ENCODE measurements around the gene NCAM2.

NCAM2 gene

DNA sequence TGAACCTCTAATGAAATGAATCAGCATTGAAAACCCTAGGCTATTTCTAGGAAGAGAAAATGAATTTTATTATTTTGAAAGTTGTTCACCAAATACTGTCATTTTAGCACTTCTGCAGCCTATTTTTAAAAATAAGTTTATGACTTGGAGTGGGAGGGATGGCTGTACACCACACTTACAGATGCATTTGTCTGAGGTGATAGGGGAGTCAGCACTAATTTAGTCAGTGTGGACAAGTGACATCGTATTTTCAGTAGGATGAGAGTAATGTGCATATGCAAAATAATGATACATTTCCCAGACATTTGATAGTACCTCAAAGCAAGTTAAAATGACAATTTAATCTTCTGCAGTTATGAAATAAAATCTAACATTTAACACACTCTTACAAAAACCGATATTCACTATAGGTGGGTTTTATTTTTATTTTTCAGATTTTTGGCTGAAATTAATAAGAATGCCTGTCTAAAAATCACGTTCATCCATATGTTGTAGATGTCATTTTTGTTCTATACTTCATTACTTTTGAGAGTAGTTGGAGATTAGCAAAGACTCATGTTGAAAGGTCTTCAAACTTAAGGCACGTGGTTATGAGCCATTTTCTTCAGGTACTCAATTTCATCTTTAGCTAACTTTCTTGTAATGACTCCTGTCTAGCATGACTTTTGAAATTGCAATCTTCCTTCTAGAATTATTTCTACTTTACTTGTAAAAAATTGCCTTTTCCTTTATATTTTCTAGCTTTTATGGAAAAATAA, 186.7 kb downstream of the NCAM2 start:
- no peak for DNase-seq (ENCODE audit: low read depth)
- TF ChIP-seq, protein P1, sequence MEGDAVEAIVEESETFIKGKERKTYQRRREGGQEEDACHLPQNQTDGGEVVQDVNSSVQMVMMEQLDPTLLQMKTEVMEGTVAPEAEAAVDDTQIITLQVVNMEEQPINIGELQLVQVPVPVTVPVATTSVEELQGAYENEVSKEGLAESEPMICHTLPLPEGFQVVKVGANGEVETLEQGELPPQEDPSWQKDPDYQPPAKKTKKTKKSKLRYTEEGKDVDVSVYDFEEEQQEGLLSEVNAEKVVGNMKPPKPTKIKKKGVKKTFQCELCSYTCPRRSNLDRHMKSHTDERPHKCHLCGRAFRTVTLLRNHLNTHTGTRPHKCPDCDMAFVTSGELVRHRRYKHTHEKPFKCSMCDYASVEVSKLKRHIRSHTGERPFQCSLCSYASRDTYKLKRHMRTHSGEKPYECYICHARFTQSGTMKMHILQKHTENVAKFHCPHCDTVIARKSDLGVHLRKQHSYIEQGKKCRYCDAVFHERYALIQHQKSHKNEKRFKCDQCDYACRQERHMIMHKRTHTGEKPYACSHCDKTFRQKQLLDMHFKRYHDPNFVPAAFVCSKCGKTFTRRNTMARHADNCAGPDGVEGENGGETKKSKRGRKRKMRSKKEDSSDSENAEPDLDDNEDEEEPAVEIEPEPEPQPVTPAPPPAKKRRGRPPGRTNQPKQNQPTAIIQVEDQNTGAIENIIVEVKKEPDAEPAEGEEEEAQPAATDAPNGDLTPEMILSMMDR (IDR thresholded peaks at IDR 0.05; ENCODE audit: control insufficient read depth, extremely low read depth, insufficient read depth) = no peak
- H3K4me3 ChIP-seq (ENCODE audit: low read depth, low read length) = no peak overlapping the region

DNA sequence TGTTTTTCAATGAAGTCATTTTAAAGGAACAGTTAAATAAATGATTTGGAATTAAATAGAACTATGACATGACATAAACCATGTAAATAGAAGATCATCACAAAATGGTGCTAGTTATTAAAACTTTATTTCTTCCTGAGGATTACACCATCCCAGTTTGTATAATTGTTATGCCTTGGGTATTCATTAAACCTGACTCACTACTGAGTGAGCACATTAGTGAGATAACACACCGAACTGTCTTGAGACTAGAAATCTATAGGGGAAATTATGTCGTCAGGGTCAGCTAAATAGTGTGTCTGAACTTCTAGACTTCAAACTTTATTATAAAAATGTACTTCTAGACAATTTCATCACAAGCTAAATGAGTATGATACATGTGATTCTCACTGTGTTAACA, 189.4 kb downstream of the NCAM2 start:
- DNase-seq (ENCODE audit: low read depth) = no peak
- H3K4me3 ChIP-seq (ENCODE audit: low read depth, low read length) = no peak overlapping the region
- TF ChIP-seq, protein P1 (IDR thresholded peaks at IDR 0.05; ENCODE audit: control insufficient read depth, extremely low read depth, insufficient read depth) = no peak

DNA sequence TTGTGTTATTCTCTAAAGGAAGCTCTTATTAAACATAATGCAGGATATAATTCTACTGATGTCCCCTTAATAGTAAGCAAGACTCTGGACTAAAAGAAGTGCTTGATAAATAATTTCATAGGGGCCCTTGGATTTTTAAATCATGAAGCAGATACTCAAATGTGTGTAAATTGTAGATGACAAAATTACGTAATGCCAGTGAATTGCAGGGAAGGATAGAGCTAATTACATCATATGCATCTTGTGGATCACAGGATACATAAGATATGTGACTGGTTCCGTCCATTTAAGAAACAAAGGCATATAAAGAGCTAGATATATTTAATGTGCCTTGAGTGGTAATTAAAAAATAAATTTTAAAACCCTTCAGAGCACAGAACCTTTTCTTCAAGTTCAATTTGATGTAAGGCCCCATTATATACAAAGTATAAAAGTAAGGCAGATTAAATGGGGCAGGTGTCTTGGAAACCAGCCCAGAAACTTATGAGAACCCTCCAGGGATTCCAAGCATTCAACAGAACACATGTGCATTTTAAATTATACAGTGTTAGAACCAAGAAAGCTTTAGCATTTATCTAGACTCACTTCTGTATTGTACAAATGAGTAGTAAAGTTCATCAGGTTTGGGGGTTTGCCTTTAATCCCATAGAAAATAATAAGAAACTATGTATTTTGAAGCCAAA, 190.4 kb downstream of the NCAM2 start:
- TF ChIP-seq, protein P1 (IDR thresholded peaks at IDR 0.05; ENCODE audit: control insufficient read depth, extremely low read depth, insufficient read depth) = no peak
- H3K4me3 ChIP-seq (ENCODE audit: low read depth, low read length) = no peak overlapping the region
- no peak for DNase-seq (ENCODE audit: low read depth)

DNA sequence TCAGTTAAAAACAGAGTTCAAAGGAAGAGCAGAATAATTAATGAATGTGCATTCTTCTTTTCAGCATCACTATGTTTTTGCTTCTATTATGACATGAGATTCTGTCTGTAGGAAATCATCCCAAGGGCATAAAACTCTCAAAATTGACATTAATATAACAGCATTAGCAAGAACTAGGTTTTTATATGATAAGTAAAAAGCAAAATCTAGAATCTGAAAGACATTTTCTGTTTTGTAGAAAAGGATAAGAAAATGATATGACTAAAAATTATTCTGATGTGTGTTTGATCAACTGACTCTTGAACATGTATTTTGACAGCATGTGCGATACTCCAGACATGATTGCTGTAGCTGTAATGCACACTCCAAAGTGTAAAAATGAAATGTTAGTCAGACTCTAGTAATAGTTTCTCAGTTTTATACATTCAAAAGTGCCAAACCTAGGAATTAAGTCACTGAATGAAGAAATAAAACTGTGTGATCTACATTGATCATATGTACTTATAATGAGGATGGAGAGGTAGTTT, 197.3 kb downstream of the NCAM2 start:
- TF ChIP-seq, protein P1 (IDR thresholded peaks at IDR 0.05; ENCODE audit: control insufficient read depth, extremely low read depth, insufficient read depth) = no peak
- H3K4me3 ChIP-seq (ENCODE audit: low read depth, low read length) = no peak overlapping the region
- no peak for DNase-seq (ENCODE audit: low read depth)

DNA sequence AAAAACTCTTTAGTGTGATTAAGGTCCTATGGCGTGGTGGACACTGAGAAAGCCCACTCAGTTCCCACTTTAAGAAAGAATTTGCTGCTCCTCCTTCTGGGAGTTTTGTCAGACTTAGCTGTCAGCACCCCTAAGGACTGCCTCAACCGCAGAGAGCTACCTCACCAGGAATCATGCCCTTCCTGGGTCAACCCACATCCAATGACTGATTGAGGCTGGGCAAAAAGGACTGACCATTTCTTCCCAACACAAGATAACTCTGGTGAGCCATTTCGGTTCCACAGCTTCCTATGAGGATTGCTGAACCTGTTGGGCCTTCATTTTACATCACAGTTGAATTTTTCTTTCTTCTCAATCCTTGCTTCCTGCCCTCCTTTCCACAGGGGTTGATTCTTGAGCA, 197.9 kb downstream of the NCAM2 start:
- TF ChIP-seq, protein P1 (IDR thresholded peaks at IDR 0.05; ENCODE audit: control insufficient read depth, extremely low read depth, insufficient read depth) = no peak
- no peak overlapping the region for H3K4me3 ChIP-seq (ENCODE audit: low read depth, low read length)
- no peak for DNase-seq (ENCODE audit: low read depth)

DNA sequence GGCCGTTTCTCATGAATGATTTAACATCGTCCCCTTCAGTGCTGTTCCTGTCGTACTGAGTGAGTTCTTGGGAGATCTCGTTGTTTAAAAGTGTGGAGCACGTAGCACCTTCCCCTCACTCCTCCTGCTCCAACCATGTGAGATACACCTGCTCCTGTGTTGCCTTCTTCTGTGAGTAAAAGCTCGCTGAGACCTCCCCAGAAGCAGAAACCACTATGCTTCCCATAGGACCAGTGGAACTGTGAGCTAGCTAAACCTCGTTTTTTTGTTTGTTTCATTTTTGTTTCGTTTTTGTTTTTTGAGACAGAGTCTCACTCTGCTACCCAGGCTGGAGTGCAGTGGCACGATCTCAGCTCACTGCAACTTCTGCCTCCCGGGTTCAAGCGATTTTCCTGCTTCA, 198.6 kb downstream of the NCAM2 start:
- DNase-seq (ENCODE audit: low read depth) = no peak
- TF ChIP-seq, protein P1 (IDR thresholded peaks at IDR 0.05; ENCODE audit: control insufficient read depth, extremely low read depth, insufficient read depth) = no peak
- no peak overlapping the region for H3K4me3 ChIP-seq (ENCODE audit: low read depth, low read length)

All from LNCaP clone FGC (cell line).